GM12874 (cell line): Measurements from ENCODE around the gene CPSF3.

Source experiments
- TF ChIP-seq, protein P1 (sequence below): IDR thresholded peaks from 2 replicates; pipeline ENCODE4 v1.5.1; 2011; ENCODE audit warnings: low read depth, mild to moderate bottlenecking, control low read depth, low read length, moderate library complexity; ENCODE audit not compliant: insufficient read depth

The CPSF3 gene

DNA sequence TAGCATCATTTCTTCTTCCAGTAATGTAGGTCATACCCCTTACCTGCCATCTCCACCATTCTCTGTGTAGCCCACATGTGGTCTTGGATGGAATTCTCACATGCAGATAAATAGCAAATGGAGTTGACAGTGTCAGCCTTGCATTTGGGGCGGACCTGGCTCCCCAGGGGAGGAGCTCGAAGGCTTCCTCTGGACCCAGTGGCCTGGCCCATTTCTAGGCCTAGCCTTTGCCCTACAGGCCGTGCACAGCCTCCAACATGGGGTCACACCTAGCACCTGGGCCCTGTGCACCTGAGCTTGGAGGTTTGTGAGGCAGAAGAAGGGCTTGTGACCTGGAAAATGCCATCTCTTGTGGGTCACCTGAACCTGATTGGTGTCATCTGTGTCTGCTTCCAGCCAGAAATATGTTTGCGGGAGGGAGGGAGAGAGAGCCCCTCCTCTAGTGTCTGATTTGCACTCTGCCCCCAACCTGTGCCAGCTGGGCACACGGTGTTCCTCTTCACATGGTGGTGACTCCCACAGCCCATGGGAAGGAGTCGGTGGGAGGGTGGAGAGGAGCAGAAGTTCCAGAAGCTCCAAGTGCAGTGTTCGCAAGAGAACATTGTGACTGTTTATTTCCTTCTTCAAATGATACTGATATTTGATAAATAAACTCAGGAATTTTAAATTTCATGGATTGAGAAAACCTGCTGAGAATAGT, 33.2 kb upstream of the CPSF3 start:
- TF ChIP-seq, protein P1, sequence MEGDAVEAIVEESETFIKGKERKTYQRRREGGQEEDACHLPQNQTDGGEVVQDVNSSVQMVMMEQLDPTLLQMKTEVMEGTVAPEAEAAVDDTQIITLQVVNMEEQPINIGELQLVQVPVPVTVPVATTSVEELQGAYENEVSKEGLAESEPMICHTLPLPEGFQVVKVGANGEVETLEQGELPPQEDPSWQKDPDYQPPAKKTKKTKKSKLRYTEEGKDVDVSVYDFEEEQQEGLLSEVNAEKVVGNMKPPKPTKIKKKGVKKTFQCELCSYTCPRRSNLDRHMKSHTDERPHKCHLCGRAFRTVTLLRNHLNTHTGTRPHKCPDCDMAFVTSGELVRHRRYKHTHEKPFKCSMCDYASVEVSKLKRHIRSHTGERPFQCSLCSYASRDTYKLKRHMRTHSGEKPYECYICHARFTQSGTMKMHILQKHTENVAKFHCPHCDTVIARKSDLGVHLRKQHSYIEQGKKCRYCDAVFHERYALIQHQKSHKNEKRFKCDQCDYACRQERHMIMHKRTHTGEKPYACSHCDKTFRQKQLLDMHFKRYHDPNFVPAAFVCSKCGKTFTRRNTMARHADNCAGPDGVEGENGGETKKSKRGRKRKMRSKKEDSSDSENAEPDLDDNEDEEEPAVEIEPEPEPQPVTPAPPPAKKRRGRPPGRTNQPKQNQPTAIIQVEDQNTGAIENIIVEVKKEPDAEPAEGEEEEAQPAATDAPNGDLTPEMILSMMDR = no peak

DNA sequence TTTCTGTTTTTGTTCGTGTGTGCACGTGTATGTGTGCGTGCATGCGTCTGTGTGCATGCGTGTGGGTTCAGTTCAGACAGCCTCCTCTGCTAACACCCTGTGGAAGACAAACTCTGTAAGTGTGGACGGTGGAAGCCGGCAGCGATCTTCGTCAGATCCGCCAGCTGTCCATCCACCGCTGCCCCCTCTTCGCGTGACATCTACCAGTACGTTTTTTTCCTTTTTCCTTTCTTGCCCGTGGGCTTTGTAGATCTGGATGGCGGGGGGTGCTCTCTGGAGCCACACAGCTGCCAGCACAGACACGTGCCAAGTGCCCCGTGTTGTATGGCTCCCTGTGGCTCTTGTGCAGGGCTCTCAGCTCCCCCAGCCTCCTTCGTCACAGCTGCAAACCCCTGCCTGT, 32.5 kb upstream of the CPSF3 start:
- TF ChIP-seq, protein P1 = no peak

- TF ChIP-seq, protein P1 = no peak
These were observed 31.3 kb upstream of the CPSF3 start for GRCh38 chr2:9391961-9392720.

DNA sequence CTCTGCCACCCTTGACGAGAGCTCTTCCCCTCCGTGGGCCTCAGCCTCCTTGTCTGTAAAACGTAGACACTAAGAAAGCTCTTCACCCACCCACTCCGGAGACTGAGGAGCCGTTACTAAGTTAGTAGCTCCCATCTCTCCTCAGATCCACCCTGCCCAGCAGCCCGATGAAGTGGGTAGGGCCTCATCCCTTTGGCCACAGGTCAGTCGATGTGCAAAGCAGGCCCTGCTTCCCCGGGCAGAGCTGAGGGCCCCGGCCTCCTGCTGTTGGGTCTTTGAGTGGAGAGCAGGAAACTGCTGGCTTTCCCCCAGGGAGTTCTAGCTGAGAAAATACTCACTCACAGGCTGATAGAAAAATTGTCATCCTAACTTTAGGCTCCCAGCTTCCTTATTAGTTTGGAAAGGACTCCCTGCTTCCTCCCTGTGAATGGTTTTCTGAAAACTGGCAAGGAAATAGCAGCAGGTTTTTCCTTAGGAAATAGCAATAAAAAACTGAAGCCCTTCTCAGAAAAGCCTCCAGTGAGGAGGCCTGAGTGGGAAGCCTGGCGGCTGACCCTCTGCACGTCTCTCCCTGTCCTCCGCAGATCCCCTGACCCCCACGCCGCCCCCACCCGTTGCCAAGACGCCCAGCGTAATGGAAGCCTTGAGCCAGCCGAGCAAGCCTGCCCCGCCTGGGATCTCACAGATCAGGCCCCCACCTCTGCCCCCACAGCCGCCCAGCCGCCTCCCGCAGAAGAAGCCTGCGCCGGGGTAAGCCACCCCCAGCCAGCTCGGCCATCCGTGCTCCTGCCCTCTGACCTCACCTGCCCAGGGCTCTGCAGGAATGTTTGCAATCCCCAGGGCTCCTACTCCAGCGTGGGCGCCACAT, 30.3 kb upstream of the CPSF3 start:
- TF ChIP-seq, protein P1 = no peak

GRCh38 chr2:9394816-9395215, 28.6 kb upstream of the CPSF3 start:
- TF ChIP-seq, protein P1 = no peak

- TF ChIP-seq, protein P1 = no peak
These were observed 26.3 kb upstream of the CPSF3 start for GRCh38 chr2:9397201-9397600.
